EH (cell line): Measurements from ENCODE around the gene DAPK1.
"Not testable (repeated sequence)": the region's sequence is repeated elsewhere in the genome, so short reads cannot be mapped to it uniquely, and the experiment has no call there.

Experiments
- DNase-seq: peaks from one replicate; pipeline ENCODE4 v3.0.0-alpha.2; 2015; ENCODE audit warnings: low read depth

Gene DAPK1

GRCh38 chr9:87742813-87743428 is 245.3 kb downstream of the DAPK1 start:
- DNase-seq, result peak; percentile 6

GRCh38 chr9:87744247-87744646 is 246.6 kb downstream of the DAPK1 start:
- DNase-seq, result not testable (repeated sequence)

DNA sequence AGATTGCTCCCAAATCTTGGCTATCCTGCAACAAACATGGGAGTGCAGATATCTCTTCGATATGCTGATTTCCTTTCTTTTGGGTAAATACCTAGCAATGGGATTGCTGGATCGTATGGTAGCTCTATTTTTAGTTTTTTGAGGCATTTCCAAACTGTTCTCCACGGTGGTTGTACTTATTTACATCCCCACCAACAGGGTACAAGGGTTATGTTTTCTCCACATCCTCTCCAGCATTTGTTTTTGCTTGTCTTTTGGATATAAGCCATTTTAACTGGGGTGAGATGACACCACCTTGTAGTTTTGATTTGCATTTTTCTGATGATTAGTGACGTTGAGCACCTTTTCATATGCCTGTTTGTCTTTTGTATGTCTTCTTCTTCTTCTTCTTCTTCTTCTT is 248.5 kb downstream of the DAPK1 start:
- no peak for DNase-seq

GRCh38 chr9:87748881-87749280 is 251.2 kb downstream of the DAPK1 start:
- DNase-seq, result no peak

DNA sequence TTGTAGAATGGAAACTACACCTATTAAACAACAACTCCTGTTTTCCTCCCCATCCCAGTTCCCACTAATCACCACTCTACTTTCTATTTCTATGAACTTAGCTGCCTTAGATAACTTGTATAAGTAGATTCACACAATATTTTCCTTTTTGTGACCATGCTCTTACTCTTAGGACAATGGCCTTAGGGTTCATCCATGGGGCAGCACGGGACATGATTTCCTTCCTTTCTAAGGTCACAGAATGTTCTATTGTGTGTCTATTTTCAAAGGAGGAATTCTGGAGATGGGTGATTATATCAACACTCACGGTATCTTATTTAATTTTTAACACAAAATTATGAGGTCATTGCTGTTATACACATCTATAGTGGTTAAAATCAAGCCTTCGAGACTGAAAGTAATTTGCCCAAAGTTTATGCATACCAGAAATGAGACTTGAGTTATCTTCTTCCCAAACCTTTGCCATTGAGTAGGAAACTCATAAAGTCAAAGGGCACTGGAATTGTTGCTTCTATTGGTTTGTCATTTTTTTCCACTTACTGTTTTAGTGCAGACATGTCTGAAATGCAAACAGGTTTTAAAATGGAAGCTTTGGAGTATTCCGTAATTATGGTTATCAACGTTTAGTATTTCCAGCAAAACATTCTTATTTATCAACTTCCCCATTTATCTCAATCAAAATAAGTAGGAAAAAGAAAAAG is 251.8 kb downstream of the DAPK1 start:
- DNase-seq, result no peak

DNA sequence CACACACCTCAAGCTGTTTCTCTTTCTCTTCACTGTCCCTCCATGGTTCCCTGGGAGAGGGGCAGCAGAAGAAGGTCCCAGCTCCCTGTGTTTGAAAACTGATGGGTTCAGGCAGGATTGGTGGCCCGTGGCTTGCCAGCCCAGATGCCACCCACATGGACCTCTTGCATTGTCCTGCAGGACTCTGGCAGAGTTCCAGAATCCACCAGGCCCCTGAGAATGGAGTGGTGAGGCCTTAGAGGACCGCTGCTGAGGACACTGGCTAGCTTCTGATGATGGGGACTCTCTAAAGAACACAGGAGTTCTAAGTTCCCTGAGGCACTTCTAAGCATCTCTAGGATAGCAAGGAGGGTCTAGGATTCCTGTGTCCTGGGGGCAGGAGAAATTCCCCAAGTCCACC is 253.1 kb downstream of the DAPK1 start:
- no peak for DNase-seq

GRCh38 chr9:87751423-87751822 is 253.8 kb downstream of the DAPK1 start:
- no peak for DNase-seq

DNA sequence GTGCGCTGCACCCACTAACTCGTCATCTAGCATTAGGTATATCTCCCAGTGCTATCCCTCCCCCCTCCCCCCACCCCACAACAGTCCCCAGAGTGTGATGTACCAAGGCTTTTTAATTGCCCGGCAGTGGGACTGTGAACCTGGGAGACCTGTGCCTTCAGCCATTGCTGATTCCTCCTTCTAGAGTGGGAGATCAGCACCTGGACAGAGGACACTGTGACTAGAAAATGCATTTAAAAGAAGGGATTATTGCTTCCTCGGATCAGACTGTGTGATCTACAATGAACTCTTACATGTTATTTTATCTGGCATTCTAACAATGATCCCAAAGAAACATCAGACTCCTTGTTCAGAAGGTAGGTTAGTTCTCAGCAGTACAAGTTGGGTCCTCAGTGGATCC is 254.2 kb downstream of the DAPK1 start:
- DNase-seq, result no peak

- no peak for DNase-seq
Observed at GRCh38 chr9:87753313-87753712, 255.6 kb downstream of the DAPK1 start.
